SU-DHL-6 (cell line): ENCODE measurements around the gene ZFP36L1.

Experiments used
- H2AFZ ChIP-seq: fragments of 200-600 bp; sonication (generic); 2 replicates; pipeline ENCODE4 v1.6.1; 2014; ENCODE audit warnings: low read depth, mild to moderate bottlenecking, moderate library complexity, mixed read lengths, antibody characterized with exemption, low read length; ENCODE audit not compliant: severe bottlenecking
- H3F3A ChIP-seq: fragments of 200-600 bp; shearing (Covaris generic); 2 replicates; pipeline ENCODE4 v1.6.0; 2016; ENCODE audit warnings: antibody characterized with exemption, mild to moderate bottlenecking; ENCODE audit not compliant: insufficient read depth
- H3K27ac ChIP-seq: fragments of 200-600 bp; sonication (generic); 2 replicates; pipeline ENCODE4 v1.5.1; 2016; ENCODE audit warnings: low read depth, mild to moderate bottlenecking, low read length, moderate library complexity, mixed read lengths
- H3K27me3 ChIP-seq: fragments of 200-600 bp; sonication (generic), shearing (Covaris generic); 2 replicates; pipeline ENCODE4 v1.6.0; 2014; ENCODE audit warnings: mild to moderate bottlenecking, low read length
- H3K36me3 ChIP-seq: fragments of 200-600 bp; sonication (generic); 2 replicates; pipeline ENCODE4 v1.6.1; 2014; ENCODE audit warnings: mild to moderate bottlenecking, low read length, mixed read lengths
- H3K4me2 ChIP-seq: fragments of 300-600, 200-600 bp; shearing (Covaris generic), sonication (generic); 2 replicates; pipeline ENCODE4 v1.6.0; 2014; ENCODE audit warnings: low read length, low read depth, mild to moderate bottlenecking; ENCODE audit not compliant: poor library complexity, severe bottlenecking
- H3K4me3 ChIP-seq: fragments of 200-600 bp; sonication (generic); 2 replicates; pipeline ENCODE4 v1.5.1; 2014; ENCODE audit warnings: antibody characterized with exemption, low read length, mild to moderate bottlenecking, mixed read lengths; ENCODE audit not compliant: insufficient read depth, poor library complexity, severe bottlenecking
- H3K79me2 ChIP-seq: fragments of 200-600 bp; sonication (generic); 2 replicates; pipeline ENCODE4 v1.6.1; 2014; ENCODE audit warnings: mild to moderate bottlenecking, low read length, moderate library complexity; ENCODE audit not compliant: insufficient read depth
- H3K9ac ChIP-seq: fragments of 200-600 bp; sonication (generic); 2 replicates; pipeline ENCODE4 v1.7.0; 2014; ENCODE audit warnings: mild to moderate bottlenecking, low read length
- H3K9me2 ChIP-seq: fragments of 200-600 bp; sonication (generic); replicated peaks from 2 replicates; pipeline ENCODE4 v1.6.1; 2014; ENCODE audit warnings: low read length; ENCODE audit not compliant: insufficient read depth
- H3K9me3 ChIP-seq: fragments of 200-600 bp; sonication (generic); 2 replicates; pipeline ENCODE4 v1.6.1; 2014; ENCODE audit warnings: low read length, mixed read lengths; ENCODE audit not compliant: insufficient read depth
- H4K20me1 ChIP-seq: fragments of 200-600 bp; sonication (generic); 2 replicates; pipeline ENCODE4 v1.6.1; 2014; ENCODE audit warnings: low read depth, mild to moderate bottlenecking, antibody characterized with exemption, low read length, moderate library complexity, mixed read lengths
- CTCF ChIP-seq: fragments of 200-600 bp; sonication (generic); IDR thresholded peaks from one replicate; pipeline ENCODE4 v1.5.1; 2017; ENCODE audit warnings: antibody characterized with exemption, mild to moderate bottlenecking, low read length, moderate library complexity; ENCODE audit not compliant: insufficient read depth, poor library complexity, severe bottlenecking
- EZH2phosphoT487 ChIP-seq: fragments of 200-600 bp; sonication (generic), shearing (Covaris generic); conservative IDR thresholded peaks from 2 replicates; pipeline ENCODE4 v1.6.1; 2018; ENCODE audit warnings: mild to moderate bottlenecking, antibody characterized with exemption, low read length, moderate library complexity, mixed read lengths

The ZFP36L1 gene

GRCh38 chr14:68808696-68809480 is 16.0 kb upstream of the ZFP36L1 start:
- H3K27me3 ChIP-seq: no peaks in the 10 kb centered on the region
- TF ChIP-seq EZH2phosphoT487 (no peak), CTCF (no peak)
- H4K20me1 ChIP-seq: no peaks in the 10 kb centered on the region
- no peak overlapping the region for H3K27ac ChIP-seq
- H3K9me2 ChIP-seq: no peaks in the 10 kb centered on the region
- no peaks in the 10 kb centered on the region for H3K9me3 ChIP-seq
- no peak overlapping the region for H3K4me3 ChIP-seq
- H3K36me3 ChIP-seq: no peaks in the 10 kb centered on the region
- H3K4me2 ChIP-seq: no peak overlapping the region
- no peak overlapping the region for H2AFZ ChIP-seq
- no peak overlapping the region for H3K9ac ChIP-seq
- peaks cover 5% of the 10 kb centered on the region; the same call in 1 of the 2 replicates for H3F3A ChIP-seq
- H3K79me2 ChIP-seq: no peaks in the 10 kb centered on the region

GRCh38 chr14:68807987-68808386 is 15.1 kb upstream of the ZFP36L1 start:
- H3K79me2 ChIP-seq: no peaks in the 10 kb centered on the region
- no peak overlapping the region for H3K27ac ChIP-seq
- no peak overlapping the region for H3K4me2 ChIP-seq

GRCh38 chr14:68807148-68807600 is 14.3 kb upstream of the ZFP36L1 start:
- Histone ChIP-seq H3K9ac (peak overlapping the region; percentile 48), H3K9me3 (no peaks in the 10 kb centered on the region), H3K79me2 (no peaks in the 10 kb centered on the region), H3K27ac (peak overlapping the region; percentile 58), H3F3A (0 out of 2 replicates have a peak, but pooled peaks cover 3% of the 10 kb centered on the region), H3K9me2 (no peaks in the 10 kb centered on the region), H3K27me3 (no peaks in the 10 kb centered on the region), H3K36me3 (no peaks in the 10 kb centered on the region), H3K4me3 (no peak overlapping the region), H3K4me2 (peak overlapping the region; percentile 48), H2AFZ (peak overlapping the region; percentile 59), H4K20me1 (no peaks in the 10 kb centered on the region)
- no peak for TF ChIP-seq EZH2phosphoT487
- TF ChIP-seq CTCF: no peak

More at GRCh38 chr14:68807987-68808386, 15.1 kb upstream of the ZFP36L1 start:
- no peaks in the 10 kb centered on the region for H3K9me2 ChIP-seq
- H3K9me3 ChIP-seq: no peaks in the 10 kb centered on the region
- no peak overlapping the region for H3K9ac ChIP-seq
- no peak overlapping the region for H2AFZ ChIP-seq
- no peaks in the 10 kb centered on the region for H3K27me3 ChIP-seq
- TF ChIP-seq CTCF: no peak
- TF ChIP-seq EZH2phosphoT487: no peak
- no peak overlapping the region for H3K4me3 ChIP-seq
- H3F3A ChIP-seq: 0 out of 2 replicates have a peak, but pooled peaks cover 3% of the 10 kb centered on the region
- H3K36me3 ChIP-seq: no peaks in the 10 kb centered on the region
- no peaks in the 10 kb centered on the region for H4K20me1 ChIP-seq
